ENCODE results near the gene DPEP2.

Gene DPEP2

DNA sequence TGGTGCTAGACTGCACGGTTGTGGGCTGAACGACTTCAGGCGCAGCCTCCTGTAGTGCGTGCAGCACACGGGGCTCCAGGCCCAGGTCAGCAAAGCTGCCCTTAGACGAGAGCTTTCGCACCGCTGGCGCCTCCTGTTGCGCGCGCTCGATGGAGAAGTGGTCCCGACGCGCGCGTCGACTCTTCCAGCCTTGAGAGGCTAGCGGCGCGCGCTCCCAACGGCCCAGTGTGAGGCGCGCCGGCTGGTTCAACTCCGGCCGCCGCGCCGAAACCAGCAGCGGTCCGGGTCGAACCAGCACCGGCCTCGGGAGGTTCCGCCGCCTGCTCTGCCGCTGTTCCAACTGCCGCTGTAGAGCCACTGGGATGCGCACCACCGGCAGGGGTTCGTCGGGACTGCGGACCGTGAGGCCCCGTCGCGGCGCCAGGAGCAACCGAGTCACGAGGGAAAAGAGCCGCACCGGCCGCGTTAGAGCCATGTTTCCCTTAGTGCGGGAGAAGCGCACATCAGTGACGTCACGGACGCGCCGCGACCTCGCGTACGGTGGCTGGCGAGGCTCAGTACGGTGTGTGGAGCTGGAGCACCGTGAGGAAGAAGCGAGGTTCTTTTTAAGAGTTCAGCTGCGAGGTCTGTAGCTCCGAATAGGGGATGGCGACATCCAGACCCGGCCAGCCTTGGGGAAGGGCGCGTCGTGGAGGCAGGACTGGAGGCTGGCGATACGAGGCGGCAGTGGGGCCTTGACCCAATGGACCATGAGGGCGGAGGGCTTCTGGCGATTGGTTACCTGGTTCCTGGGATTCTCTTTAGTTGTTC, 23.6 kb upstream of the DPEP2 start, which contains the start of the genes DDX28 and DUS2:
TSS of gene DDX28 (minus strand) at position 505 of the 810 bp plus-strand sequence. CDS start at position 475, 30 bp downstream.
TSS of gene DUS2 (plus strand) at position 557 of the 810 bp plus-strand sequence. CDS start 14,740 bp downstream, outside the sequence.
- H3K27ac ChIP-seq (ENCODE audit: low read depth, low read length), result no peak within 1 kb of the TSS
- H3K79me2 ChIP-seq (ENCODE audit: control insufficient read depth, insufficient read depth, low read length), result peaks cover 11% of the 10 kb centered on the region
- no peak within 1 kb of the TSS for H2BK15ac ChIP-seq (replicated peaks; ENCODE audit: low read depth)
- no peak within 1 kb of the TSS for H2AK5ac ChIP-seq (ENCODE audit: low read length)
- H2BK5ac ChIP-seq (ENCODE audit: low read length), result peak within 1 kb of the TSS; percentile 81
- WGBS (ENCODE audit: extremely low coverage, insufficient coverage, low lambda C conversion rate), result no CpG with 5 or more reads among the region's 84 CpGs
- DNase-seq, result peak; percentile 95
- peak within 1 kb of the TSS; percentile 97 for H3K9ac ChIP-seq (ENCODE audit: low read length)
- H3K23ac ChIP-seq (ENCODE audit: low read length), result peak within 1 kb of the TSS; percentile 72
- no peaks in the 10 kb centered on the region for H3K36me3 ChIP-seq (ENCODE audit: control insufficient read depth, insufficient read depth, low read length)
- peak within 1 kb of the TSS; percentile 99 for H3K56ac ChIP-seq (ENCODE audit: low read length)
- H3K4me2 ChIP-seq (ENCODE audit: low read length), result peak within 1 kb of the TSS; percentile 89
- peak within 1 kb of the TSS; percentile 95 for H3K4me3 ChIP-seq (ENCODE audit: low read length)
- no peaks in the 10 kb centered on the region for H3K27me3 ChIP-seq (ENCODE audit: insufficient read depth, low read length, poor library complexity)
- H4K8ac ChIP-seq (ENCODE audit: low read depth, low read length), result no peak within 1 kb of the TSS
- no peak within 1 kb of the TSS for H3K18ac ChIP-seq (ENCODE audit: low read length)
- H4K5ac ChIP-seq (ENCODE audit: low read length), result peak within 1 kb of the TSS; percentile 26
- peaks cover 13% of the 10 kb centered on the region for H3K79me1 ChIP-seq (ENCODE audit: low read length)
- H2BK120ac ChIP-seq (ENCODE audit: low read depth, low read length), result no peak within 1 kb of the TSS
- peak within 1 kb of the TSS; percentile 63 for H3K4ac ChIP-seq (ENCODE audit: low read depth, low read length)
- H3K4me1 ChIP-seq (ENCODE audit: control insufficient read depth, low read depth, low read length), result peaks cover 2% of the 10 kb centered on the region

DNA sequence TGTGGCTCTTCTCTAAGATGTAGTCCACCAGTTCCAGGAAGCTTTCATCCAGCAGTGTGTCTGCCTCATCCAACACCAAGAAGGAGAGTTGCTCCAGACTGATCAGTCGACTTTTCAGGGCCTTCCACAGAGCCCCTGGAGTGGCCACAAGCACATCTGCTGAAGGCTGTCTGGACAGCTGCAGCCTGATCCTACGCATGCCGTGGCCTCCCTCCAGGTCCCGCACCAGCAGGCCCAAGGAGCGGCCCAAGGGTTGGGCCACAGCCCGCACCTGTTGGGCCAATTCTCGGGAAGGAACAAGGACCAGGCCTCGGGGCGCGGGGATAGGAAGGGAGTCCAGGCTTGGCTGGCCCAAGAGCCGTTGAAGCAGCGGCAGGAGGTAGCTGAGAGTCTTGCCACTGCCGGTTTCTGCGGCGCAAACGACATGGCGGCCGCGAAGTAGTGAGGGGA, 23.0 kb upstream of the DPEP2 start:
- no peak overlapping the region for H3K4ac ChIP-seq (ENCODE audit: low read depth, low read length)

GRCh38 chr16:68021490-68021889, 22.2 kb upstream of the DPEP2 start:
- Histone ChIP-seq H3K36me3 (ENCODE audit: control insufficient read depth, insufficient read depth, low read length) (no peaks in the 10 kb centered on the region), H3K18ac (ENCODE audit: low read length) (no peak overlapping the region), H3K56ac (ENCODE audit: low read length) (no peak overlapping the region), H2BK120ac (ENCODE audit: low read depth, low read length) (no peak overlapping the region), H2AK5ac (ENCODE audit: low read length) (no peak overlapping the region), H3K23ac (ENCODE audit: low read length) (no peak overlapping the region), H2BK5ac (ENCODE audit: low read length) (no peak overlapping the region), H3K79me2 (ENCODE audit: control insufficient read depth, insufficient read depth, low read length) (peaks cover 11% of the 10 kb centered on the region), H3K4me2 (ENCODE audit: low read length) (no peak overlapping the region), H4K5ac (ENCODE audit: low read length) (no peak overlapping the region), H3K4ac (ENCODE audit: low read depth, low read length) (no peak overlapping the region), H2BK15ac (replicated peaks; ENCODE audit: low read depth) (no peak overlapping the region), H3K9ac (ENCODE audit: low read length) (no peak overlapping the region), H3K79me1 (ENCODE audit: low read length) (peaks cover 13% of the 10 kb centered on the region), H3K4me1 (ENCODE audit: control insufficient read depth, low read depth, low read length) (peaks cover 2% of the 10 kb centered on the region), H3K4me3 (ENCODE audit: low read length) (no peak overlapping the region), H3K27me3 (ENCODE audit: insufficient read depth, low read length, poor library complexity) (no peaks in the 10 kb centered on the region), H4K8ac (ENCODE audit: low read depth, low read length) (no peak overlapping the region), H3K27ac (ENCODE audit: low read depth, low read length) (no peak overlapping the region)
- DNase-seq, result no peak
- WGBS (ENCODE audit: extremely low coverage, insufficient coverage, low lambda C conversion rate), result no CpG with 5 or more reads among the region's 10 CpGs

More for the DNA sequence above, 23.0 kb upstream of the DPEP2 start:
- DNase-seq, result no peak
- peaks cover 11% of the 10 kb centered on the region for H3K79me2 ChIP-seq (ENCODE audit: control insufficient read depth, insufficient read depth, low read length)
- no CpG with 5 or more reads among the region's 19 CpGs for WGBS (ENCODE audit: extremely low coverage, insufficient coverage, low lambda C conversion rate)
- peak overlapping the region; percentile 99 for H3K56ac ChIP-seq (ENCODE audit: low read length)
- H3K4me1 ChIP-seq (ENCODE audit: control insufficient read depth, low read depth, low read length), result peaks cover 2% of the 10 kb centered on the region
- no peak overlapping the region for H4K8ac ChIP-seq (ENCODE audit: low read depth, low read length)
- H3K18ac ChIP-seq (ENCODE audit: low read length), result no peak overlapping the region
- no peak overlapping the region for H2AK5ac ChIP-seq (ENCODE audit: low read length)
- H3K23ac ChIP-seq (ENCODE audit: low read length), result peak overlapping the region; percentile 38
- H3K79me1 ChIP-seq (ENCODE audit: low read length), result peaks cover 13% of the 10 kb centered on the region
- H3K36me3 ChIP-seq (ENCODE audit: control insufficient read depth, insufficient read depth, low read length), result no peaks in the 10 kb centered on the region
- H2BK15ac ChIP-seq (replicated peaks; ENCODE audit: low read depth), result no peak overlapping the region
- no peak overlapping the region for H4K5ac ChIP-seq (ENCODE audit: low read length)
- H3K4me2 ChIP-seq (ENCODE audit: low read length), result peak overlapping the region; percentile 89
- H3K4me3 ChIP-seq (ENCODE audit: low read length), result peak overlapping the region; percentile 95
- H2BK120ac ChIP-seq (ENCODE audit: low read depth, low read length), result no peak overlapping the region
- H2BK5ac ChIP-seq (ENCODE audit: low read length), result no peak overlapping the region
- H3K27me3 ChIP-seq (ENCODE audit: insufficient read depth, low read length, poor library complexity), result no peaks in the 10 kb centered on the region
- no peak overlapping the region for H3K27ac ChIP-seq (ENCODE audit: low read depth, low read length)
- H3K9ac ChIP-seq (ENCODE audit: low read length), result peak overlapping the region; percentile 97

DNA sequence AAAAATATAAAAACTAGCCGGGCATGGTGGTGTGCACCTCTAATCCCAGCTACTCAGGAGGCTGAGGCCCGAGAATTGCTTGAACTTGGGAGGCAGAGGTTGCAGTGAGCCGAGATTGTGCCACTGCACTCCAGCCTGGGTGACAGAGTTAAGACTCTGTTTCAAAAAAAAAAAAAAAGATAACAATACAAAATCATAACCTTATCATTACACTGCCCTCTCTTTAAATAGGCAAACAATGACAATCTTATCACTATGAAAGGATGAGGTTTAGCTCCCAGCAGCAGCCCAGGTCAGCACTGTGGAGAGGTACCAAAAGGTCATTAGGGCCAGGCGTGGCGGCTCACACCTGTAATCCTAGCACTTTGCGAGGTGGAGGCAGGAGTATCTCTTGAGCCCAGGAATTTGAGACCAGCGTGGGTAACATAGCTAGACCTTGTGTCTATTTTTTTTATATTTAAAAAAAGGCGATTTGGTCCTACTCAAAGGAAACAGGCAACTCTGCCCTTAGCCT, 19.9 kb upstream of the DPEP2 start:
- H2BK120ac ChIP-seq (ENCODE audit: low read depth, low read length), result no peak overlapping the region
- H3K27ac ChIP-seq (ENCODE audit: low read depth, low read length), result no peak overlapping the region
- peaks cover 11% of the 10 kb centered on the region for H3K79me2 ChIP-seq (ENCODE audit: control insufficient read depth, insufficient read depth, low read length)
- no peak overlapping the region for H4K5ac ChIP-seq (ENCODE audit: low read length)
- H2BK5ac ChIP-seq (ENCODE audit: low read length), result no peak overlapping the region
- H3K27me3 ChIP-seq (ENCODE audit: insufficient read depth, low read length, poor library complexity), result no peaks in the 10 kb centered on the region
- H4K8ac ChIP-seq (ENCODE audit: low read depth, low read length), result no peak overlapping the region
- H3K4ac ChIP-seq (ENCODE audit: low read depth, low read length), result no peak overlapping the region
- peak; percentile 70 for DNase-seq
- no peaks in the 10 kb centered on the region for H3K36me3 ChIP-seq (ENCODE audit: control insufficient read depth, insufficient read depth, low read length)
- H2AK5ac ChIP-seq (ENCODE audit: low read length), result no peak overlapping the region
- no peak overlapping the region for H3K23ac ChIP-seq (ENCODE audit: low read length)
- no peak overlapping the region for H3K9ac ChIP-seq (ENCODE audit: low read length)
- H3K18ac ChIP-seq (ENCODE audit: low read length), result no peak overlapping the region
- H3K4me2 ChIP-seq (ENCODE audit: low read length), result no peak overlapping the region
- H3K56ac ChIP-seq (ENCODE audit: low read length), result no peak overlapping the region
- no peak overlapping the region for H2BK15ac ChIP-seq (replicated peaks; ENCODE audit: low read depth)
- H3K4me3 ChIP-seq (ENCODE audit: low read length), result no peak overlapping the region
- peaks cover 2% of the 10 kb centered on the region for H3K4me1 ChIP-seq (ENCODE audit: control insufficient read depth, low read depth, low read length)
- WGBS (ENCODE audit: extremely low coverage, insufficient coverage, low lambda C conversion rate), result no CpG with 5 or more reads among the region's 8 CpGs
- peaks cover 13% of the 10 kb centered on the region for H3K79me1 ChIP-seq (ENCODE audit: low read length)

DNA sequence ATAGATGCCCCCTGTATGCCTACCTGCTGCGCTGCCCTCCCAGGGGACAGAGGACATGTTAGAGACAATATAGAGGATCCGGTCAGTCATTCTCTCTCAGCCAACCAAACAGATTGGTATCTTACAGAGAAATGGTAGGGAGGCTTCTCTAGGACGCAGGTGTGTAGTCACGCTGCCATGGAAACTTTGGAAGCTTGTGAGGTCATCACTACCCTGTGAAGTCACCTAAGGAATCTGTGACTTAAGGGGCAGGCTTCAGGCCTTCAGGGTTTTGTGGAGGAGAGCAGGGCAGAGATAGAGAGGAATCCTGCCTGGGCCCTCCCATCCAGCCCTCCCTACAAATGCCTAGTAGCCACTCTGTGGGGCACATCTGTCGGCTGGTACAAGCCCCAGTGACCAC, 16.4 kb upstream of the DPEP2 start, which contains the start of gene DPEP2NB:
TSS of gene DPEP2NB (minus strand) at position 231 of the 400 bp plus-strand sequence. CDS start at position 90, 141 bp downstream.
- no peak within 1 kb of the TSS for H3K9ac ChIP-seq (ENCODE audit: low read length)
- no peaks in the 10 kb centered on the region for H3K79me1 ChIP-seq (ENCODE audit: low read length)
- H2BK15ac ChIP-seq (replicated peaks; ENCODE audit: low read depth), result no peak within 1 kb of the TSS
- H3K79me2 ChIP-seq (ENCODE audit: control insufficient read depth, insufficient read depth, low read length), result no peaks in the 10 kb centered on the region
- no peak within 1 kb of the TSS for H3K56ac ChIP-seq (ENCODE audit: low read length)
- WGBS (ENCODE audit: extremely low coverage, insufficient coverage, low lambda C conversion rate), result no CpG with 5 or more reads among the region's 5 CpGs
- no peak within 1 kb of the TSS for H4K5ac ChIP-seq (ENCODE audit: low read length)
- H3K23ac ChIP-seq (ENCODE audit: low read length), result no peak within 1 kb of the TSS
- no peak within 1 kb of the TSS for H3K4me2 ChIP-seq (ENCODE audit: low read length)
- no peak within 1 kb of the TSS for H2AK5ac ChIP-seq (ENCODE audit: low read length)
- no peaks in the 10 kb centered on the region for H3K36me3 ChIP-seq (ENCODE audit: control insufficient read depth, insufficient read depth, low read length)
- no peak for DNase-seq
- H2BK120ac ChIP-seq (ENCODE audit: low read depth, low read length), result no peak within 1 kb of the TSS
- H3K18ac ChIP-seq (ENCODE audit: low read length), result no peak within 1 kb of the TSS
- no peak within 1 kb of the TSS for H3K4me3 ChIP-seq (ENCODE audit: low read length)
- H2BK5ac ChIP-seq (ENCODE audit: low read length), result no peak within 1 kb of the TSS
- no peak within 1 kb of the TSS for H4K8ac ChIP-seq (ENCODE audit: low read depth, low read length)
- H3K4ac ChIP-seq (ENCODE audit: low read depth, low read length), result no peak within 1 kb of the TSS
- H3K27me3 ChIP-seq (ENCODE audit: insufficient read depth, low read length, poor library complexity), result no peaks in the 10 kb centered on the region
- H3K27ac ChIP-seq (ENCODE audit: low read depth, low read length), result no peak within 1 kb of the TSS
- peaks cover 2% of the 10 kb centered on the region for H3K4me1 ChIP-seq (ENCODE audit: control insufficient read depth, low read depth, low read length)

Data from mesendoderm (in vitro differentiated cells).